GM13977 (cell line): ENCODE measurements around the gene IL1R2.
"Not testable (repeated sequence)": the region's sequence is repeated elsewhere in the genome, so short reads cannot be mapped to it uniquely, and the experiment has no call there.

Source experiments
- DNase-seq: peaks from one replicate; pipeline ENCODE4 v3.0.0; 2012; ENCODE audit warnings: low spot score
- in situ Hi-C: fragments of 300-500 bp; cut with MboI; formaldehyde crosslinking; loops from one replicate; pipeline ENCODE4 v1.12.0; 2022; ENCODE audit warnings: low sequenced_read_pairs, low pct_unique_long_range_greater_than_20kb, mixed read lengths, inconsistent platforms; ENCODE audit not compliant: unreplicated experiment
- TF ChIP-seq, protein P1 (sequence below): IDR thresholded peaks from 2 replicates; pipeline ENCODE4 v1.5.1; 2012; ENCODE audit warnings: mild to moderate bottlenecking, control low read depth; ENCODE audit not compliant: insufficient read depth; ENCODE audit errors: extremely low read depth, missing control alignments

The IL1R2 gene

GRCh38 chr2:102064679-102065674 lies 73.2 kb downstream of the IL1R2 start:
- DNase-seq: no peak
- in situ Hi-C loops: no loop called here
- TF ChIP-seq, protein P1, sequence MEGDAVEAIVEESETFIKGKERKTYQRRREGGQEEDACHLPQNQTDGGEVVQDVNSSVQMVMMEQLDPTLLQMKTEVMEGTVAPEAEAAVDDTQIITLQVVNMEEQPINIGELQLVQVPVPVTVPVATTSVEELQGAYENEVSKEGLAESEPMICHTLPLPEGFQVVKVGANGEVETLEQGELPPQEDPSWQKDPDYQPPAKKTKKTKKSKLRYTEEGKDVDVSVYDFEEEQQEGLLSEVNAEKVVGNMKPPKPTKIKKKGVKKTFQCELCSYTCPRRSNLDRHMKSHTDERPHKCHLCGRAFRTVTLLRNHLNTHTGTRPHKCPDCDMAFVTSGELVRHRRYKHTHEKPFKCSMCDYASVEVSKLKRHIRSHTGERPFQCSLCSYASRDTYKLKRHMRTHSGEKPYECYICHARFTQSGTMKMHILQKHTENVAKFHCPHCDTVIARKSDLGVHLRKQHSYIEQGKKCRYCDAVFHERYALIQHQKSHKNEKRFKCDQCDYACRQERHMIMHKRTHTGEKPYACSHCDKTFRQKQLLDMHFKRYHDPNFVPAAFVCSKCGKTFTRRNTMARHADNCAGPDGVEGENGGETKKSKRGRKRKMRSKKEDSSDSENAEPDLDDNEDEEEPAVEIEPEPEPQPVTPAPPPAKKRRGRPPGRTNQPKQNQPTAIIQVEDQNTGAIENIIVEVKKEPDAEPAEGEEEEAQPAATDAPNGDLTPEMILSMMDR: no peak

DNA sequence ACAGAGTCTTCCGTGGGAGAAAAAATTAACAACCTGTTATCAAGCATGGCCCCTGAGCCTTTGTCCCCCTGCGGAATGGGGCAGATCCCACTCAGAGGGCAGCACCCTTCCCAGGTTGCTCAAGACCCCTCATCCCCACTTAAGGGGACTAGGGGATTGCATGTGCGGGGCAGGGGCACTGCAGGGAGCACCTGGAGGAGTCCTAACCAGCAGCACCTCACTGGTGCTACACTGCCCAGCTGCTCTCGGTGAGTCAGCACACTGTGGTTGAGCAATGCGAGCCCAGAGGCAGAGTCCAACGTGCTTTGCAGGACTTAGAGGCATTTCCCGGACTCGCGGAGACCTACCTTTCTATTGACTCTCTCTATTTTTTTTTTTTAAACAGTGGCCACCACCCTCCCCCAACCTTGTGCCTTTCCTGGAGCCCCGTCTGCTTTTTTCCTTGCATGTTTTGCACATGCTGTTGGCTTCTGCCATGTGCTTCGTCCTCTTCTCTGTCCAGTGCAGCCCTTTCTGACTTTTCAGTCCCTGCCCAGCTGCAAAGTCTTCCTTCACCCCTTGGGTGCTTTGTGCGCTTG lies 74.0 kb downstream of the IL1R2 start:
- no peak for DNase-seq
- in situ Hi-C loops: no loop called here

GRCh38 chr2:102066554-102066953 lies 74.8 kb downstream of the IL1R2 start:
- in situ Hi-C loops: no loop called here

More for the DNA sequence above, 74.0 kb downstream of the IL1R2 start:
- TF ChIP-seq, protein P1: no peak

DNA sequence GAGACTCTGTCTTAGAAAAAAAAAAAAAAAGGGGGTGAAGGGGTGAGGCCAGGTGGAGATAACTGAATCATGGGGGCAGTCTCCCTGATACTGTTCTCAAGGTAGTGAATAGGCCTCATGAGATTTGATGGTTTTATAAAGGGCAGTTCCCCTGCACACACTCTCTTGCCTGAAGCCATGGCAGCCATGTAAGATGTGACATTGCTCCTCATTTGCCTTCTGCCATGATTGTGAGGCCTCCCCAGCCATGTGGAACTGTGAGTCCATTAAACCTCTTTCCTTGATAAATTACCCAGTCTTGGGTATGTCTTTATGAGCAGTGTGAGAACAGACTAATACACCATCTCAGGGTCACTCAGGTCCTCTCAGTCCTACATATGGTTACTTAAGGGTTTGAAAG lies 76.4 kb downstream of the IL1R2 start:
- in situ Hi-C loops: not testable (repeated sequence)

More at GRCh38 chr2:102066554-102066953, 74.8 kb downstream of the IL1R2 start:
- TF ChIP-seq, protein P1: no peak
- no peak for DNase-seq

GRCh38 chr2:102069311-102069974 lies 77.7 kb downstream of the IL1R2 start:
- DNase-seq: no peak
- in situ Hi-C loops: no loop called here
- TF ChIP-seq, protein P1: no peak

More for the DNA sequence above, 76.4 kb downstream of the IL1R2 start:
- DNase-seq: not testable (repeated sequence)

DNA sequence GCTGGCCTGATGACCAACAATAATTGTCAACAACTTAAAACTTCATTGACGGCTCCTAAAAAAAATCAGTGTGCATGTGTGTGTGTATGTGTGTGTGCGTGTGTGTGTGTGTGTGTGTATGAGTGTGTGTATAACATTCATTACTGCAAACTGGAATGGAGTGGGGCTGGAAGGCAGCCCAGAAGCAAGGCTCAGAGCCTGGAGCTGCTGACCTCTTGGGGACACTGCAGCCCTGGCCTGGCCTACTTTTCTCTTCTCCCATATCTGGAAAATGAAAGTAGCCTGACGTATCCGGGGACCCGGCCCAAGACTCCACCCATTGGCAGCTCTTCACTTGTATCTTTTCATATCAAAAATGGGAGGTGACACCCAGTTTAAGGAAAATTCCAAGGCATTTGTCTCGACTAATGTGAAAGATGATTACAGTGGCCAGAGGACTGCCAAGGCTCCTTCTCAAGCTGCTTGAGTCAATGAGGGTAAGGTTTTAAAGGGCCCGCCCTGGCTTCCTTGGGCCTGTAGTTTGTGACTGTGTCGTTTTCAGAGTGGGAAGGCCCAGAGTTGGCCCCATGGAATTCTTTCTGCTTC lies 78.4 kb downstream of the IL1R2 start:
- in situ Hi-C loops: no loop called here
- no peak for DNase-seq
- TF ChIP-seq, protein P1: no peak

GRCh38 chr2:102072741-102073140 lies 81.0 kb downstream of the IL1R2 start:
- TF ChIP-seq, protein P1: no peak
- DNase-seq: no peak
- in situ Hi-C loops: no loop called here
